HFFc6 (cell line): ENCODE measurements around the gene DISC1. TPM values are rescaled to one million over a fixed set of nuclear protein-coding genes. Genes with fewer than 3 reads are reported as not detected.
"Not testable (repeated sequence)": the region's sequence is repeated elsewhere in the genome, so short reads cannot be mapped to it uniquely, and the experiment has no call there.

Source experiments
- DNase-seq: peaks from one replicate; pipeline ENCODE4 v3.0.0-alpha.2; 2018
- H3K27ac Mint-ChIP-seq: 2 replicates; pipeline ENCODE4 v1.8.0; 2020; ENCODE audit warnings: mild to moderate bottlenecking, mixed read lengths
- H3K27me3 Mint-ChIP-seq: 2 replicates; pipeline ENCODE4 v1.8.0; 2021; ENCODE audit warnings: mild to moderate bottlenecking, moderate library complexity, mixed read lengths; ENCODE audit not compliant: insufficient read depth
- H3K36me3 Mint-ChIP-seq: 2 replicates; pipeline ENCODE4 v1.8.0; 2021; ENCODE audit warnings: low read depth, mixed read lengths
- H3K4me1 Mint-ChIP-seq: 2 replicates; pipeline ENCODE4 v1.8.0; 2020; ENCODE audit warnings: low read depth, mixed read lengths
- H3K4me3 Mint-ChIP-seq: 2 replicates; pipeline ENCODE4 v1.8.0; 2020; ENCODE audit warnings: mild to moderate bottlenecking, moderate library complexity, mixed read lengths
- H3K9me3 Mint-ChIP-seq: 2 replicates; pipeline ENCODE4 v1.8.0; 2020; ENCODE audit warnings: mild to moderate bottlenecking, mixed read lengths
- total RNA-seq, 6 experiments: library from RNA; stranded (reverse); fragmentation: NEBNext Ultra II Directional; extraction: Animal tissue kit (Norgen Biotek cat#: 25700); gene quantifications; 2 replicates in 1 of 6; 3 replicates in 5 of 6; pipeline ENCODE4 v1.2.3, GENCODE V29; 2021
- TF ChIP-seq, protein P1 (sequence below): fragments of 200-600 bp; sonication (generic); IDR thresholded peaks from 2 replicates; pipeline ENCODE4 v1.5.0; 2021; ENCODE audit warnings: antibody characterized with exemption, mild to moderate bottlenecking

DISC1 gene
- total RNA-seq, 6 experiments from 2014 or later: 1.3 to 4.3 (median 1.9) TPM

DNA sequence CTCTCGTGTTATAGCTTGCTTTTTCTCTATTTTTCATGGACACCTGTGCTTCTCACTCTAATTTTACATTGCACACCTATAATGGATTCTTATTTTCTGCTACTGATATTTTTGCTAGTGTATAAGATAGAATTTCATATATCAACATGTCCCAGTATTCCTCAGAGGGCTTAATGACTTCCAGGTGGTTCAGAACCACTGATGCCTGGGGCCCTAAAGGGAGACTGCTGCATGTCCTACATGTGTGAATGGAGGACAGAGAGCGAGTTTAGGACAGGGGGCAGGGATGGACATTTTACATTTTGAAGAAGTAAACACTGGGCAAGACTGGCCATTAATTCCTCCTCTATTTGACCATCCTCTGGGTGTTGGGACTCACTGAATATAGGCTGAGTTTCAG is 100.6 kb downstream of the DISC1 start:
- no peak for DNase-seq
- Mint-ChIP-seq H3K27me3 (no peaks in the 10 kb centered on the region; the same call in 1 of the 2 replicates), H3K27ac (no peak overlapping the region), H3K4me1 (peaks cover 13% of the 10 kb centered on the region), H3K36me3 (no peaks in the 10 kb centered on the region), H3K9me3 (no peaks in the 10 kb centered on the region), H3K4me3 (no peak overlapping the region)
- TF ChIP-seq, protein P1, sequence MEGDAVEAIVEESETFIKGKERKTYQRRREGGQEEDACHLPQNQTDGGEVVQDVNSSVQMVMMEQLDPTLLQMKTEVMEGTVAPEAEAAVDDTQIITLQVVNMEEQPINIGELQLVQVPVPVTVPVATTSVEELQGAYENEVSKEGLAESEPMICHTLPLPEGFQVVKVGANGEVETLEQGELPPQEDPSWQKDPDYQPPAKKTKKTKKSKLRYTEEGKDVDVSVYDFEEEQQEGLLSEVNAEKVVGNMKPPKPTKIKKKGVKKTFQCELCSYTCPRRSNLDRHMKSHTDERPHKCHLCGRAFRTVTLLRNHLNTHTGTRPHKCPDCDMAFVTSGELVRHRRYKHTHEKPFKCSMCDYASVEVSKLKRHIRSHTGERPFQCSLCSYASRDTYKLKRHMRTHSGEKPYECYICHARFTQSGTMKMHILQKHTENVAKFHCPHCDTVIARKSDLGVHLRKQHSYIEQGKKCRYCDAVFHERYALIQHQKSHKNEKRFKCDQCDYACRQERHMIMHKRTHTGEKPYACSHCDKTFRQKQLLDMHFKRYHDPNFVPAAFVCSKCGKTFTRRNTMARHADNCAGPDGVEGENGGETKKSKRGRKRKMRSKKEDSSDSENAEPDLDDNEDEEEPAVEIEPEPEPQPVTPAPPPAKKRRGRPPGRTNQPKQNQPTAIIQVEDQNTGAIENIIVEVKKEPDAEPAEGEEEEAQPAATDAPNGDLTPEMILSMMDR: no peak

DNA sequence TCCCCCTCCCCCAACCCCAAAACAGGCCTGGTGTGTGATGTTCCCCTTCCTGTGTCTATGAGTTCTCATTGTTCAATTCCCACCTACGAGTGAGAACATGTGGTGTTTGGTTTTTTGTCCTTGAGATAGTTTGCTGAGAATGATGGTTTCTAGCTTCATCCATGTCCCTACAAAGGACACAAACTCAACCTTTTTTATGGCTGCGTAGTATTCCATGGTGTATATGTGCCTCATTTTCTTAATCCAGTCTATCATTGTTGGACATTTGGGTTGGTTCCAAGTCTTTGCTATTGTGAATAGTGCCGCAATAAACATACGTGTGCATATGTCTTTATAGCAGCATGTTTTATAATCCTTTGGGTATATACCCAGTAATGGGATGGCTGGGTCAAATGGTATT is 102.4 kb downstream of the DISC1 start:
- not testable (repeated sequence) for DNase-seq, H3K36me3 Mint-ChIP-seq, H3K27me3 Mint-ChIP-seq, H3K9me3 Mint-ChIP-seq, H3K4me3 Mint-ChIP-seq, H3K27ac Mint-ChIP-seq
- H3K4me1 Mint-ChIP-seq: peaks cover 13% of the 10 kb centered on the region

DNA sequence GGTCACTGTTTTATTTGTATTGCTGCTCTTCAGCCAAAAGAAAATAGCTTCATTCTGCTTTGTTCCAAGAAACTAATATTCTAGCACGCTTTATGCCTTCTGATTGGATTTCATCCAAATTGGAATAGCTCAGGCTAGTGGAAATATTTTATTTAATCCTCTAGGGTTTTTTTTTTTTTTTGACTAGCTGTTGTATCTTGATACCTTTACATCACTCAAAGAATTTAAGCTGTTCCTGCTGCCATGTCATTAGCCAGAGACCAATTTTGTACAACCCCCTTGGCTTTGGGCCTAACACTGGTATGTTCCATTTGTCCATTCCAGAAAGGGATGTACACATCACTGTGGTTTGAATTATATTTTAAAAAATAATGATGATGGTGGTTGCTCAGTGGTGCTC is 103.0 kb downstream of the DISC1 start:
- Mint-ChIP-seq H3K4me3 (no peak overlapping the region), H3K36me3 (no peaks in the 10 kb centered on the region), H3K9me3 (no peaks in the 10 kb centered on the region), H3K27me3 (no peaks in the 10 kb centered on the region), H3K27ac (no peak overlapping the region), H3K4me1 (peaks cover 11% of the 10 kb centered on the region)
- DNase-seq: no peak
- TF ChIP-seq, protein P1: no peak

DNA sequence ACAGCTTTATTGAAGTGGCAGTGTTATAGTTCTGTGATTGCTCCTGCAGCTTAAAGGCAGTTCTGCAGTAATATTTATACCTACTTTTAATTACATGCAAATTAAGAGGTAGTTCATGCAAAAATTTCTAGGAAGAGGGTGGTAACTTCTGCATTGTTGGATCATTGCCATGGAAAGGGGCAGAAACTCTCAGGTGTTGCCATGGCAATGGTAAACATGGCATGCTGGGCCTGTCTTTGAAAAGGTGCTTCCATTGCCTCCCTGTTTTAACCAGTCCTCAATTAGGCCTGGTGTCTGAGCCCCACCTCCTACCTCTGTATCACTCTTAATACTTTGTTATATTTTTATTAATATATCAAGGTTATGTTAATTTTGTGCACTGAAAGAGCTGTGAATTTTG is 104.7 kb downstream of the DISC1 start:
- H3K4me1 Mint-ChIP-seq: no peaks in the 10 kb centered on the region
- H3K27me3 Mint-ChIP-seq: no peaks in the 10 kb centered on the region
- TF ChIP-seq, protein P1: no peak
- no peak for DNase-seq
- H3K4me3 Mint-ChIP-seq: no peak overlapping the region
- H3K27ac Mint-ChIP-seq: no peak overlapping the region
- no peaks in the 10 kb centered on the region for H3K36me3 Mint-ChIP-seq
- no peaks in the 10 kb centered on the region for H3K9me3 Mint-ChIP-seq

DNA sequence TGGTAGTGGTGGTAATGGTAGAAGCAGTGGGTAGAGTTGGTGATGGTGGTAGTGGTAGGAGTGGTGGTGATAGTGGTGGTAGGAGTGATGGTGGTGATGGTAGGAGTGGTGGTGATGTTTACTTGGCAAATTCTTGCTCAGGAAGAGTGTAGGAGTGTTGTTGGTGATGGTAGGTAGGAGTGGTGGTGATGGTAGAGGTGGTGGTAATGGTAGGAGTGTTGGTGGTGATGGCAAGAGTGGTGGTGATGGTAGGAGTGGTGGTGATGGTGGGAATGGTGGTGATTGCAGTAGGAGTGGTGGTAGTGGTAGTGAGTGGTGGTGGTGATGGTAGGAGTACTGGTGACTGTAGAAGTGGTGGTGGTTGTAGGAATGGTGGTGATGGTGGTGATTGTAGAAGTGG is 106.5 kb downstream of the DISC1 start:
- TF ChIP-seq, protein P1: no peak
- Mint-ChIP-seq H3K27ac (no peak overlapping the region), H3K36me3 (no peaks in the 10 kb centered on the region), H3K9me3 (no peaks in the 10 kb centered on the region), H3K4me3 (no peak overlapping the region), H3K4me1 (no peaks in the 10 kb centered on the region), H3K27me3 (no peaks in the 10 kb centered on the region)
- DNase-seq: no peak

DNA sequence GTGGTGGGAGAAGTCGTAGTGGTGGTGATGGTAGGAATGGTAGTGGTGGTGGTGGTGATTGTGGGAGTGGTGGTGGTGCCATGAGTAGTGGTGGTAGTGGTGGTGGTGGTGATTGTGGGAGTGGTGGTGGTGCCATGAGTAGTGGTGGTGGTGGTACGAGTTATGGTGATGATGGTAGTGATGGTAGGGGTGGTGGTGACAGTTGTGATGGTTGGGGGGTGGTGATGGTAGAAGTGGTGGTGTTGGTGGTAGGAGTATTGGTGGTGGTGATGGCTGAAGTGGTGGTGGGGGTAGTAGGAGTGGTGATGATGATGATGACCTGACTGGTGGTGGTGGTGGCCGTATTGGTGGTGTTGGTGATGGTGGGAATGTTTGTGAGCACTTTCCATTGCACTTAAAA is 107.1 kb downstream of the DISC1 start:
- Mint-ChIP-seq H3K36me3 (no peaks in the 10 kb centered on the region), H3K4me3 (no peak overlapping the region), H3K27ac (no peak overlapping the region), H3K9me3 (no peaks in the 10 kb centered on the region), H3K27me3 (no peaks in the 10 kb centered on the region), H3K4me1 (no peaks in the 10 kb centered on the region)
- TF ChIP-seq, protein P1: no peak
- no peak for DNase-seq
